NCI-H82 treated with DMSO at 0.1 percent for 48 hours (cell line): ENCODE data around the gene RNF7.
"Not testable (repeated sequence)": the region's sequence is repeated elsewhere in the genome, so short reads cannot be mapped to it uniquely, and the experiment has no call there.

Experiments used
- DNase-seq: peaks from one replicate; lab custom pipeline; 2025; ENCODE audit not compliant: unreplicated experiment; lab: John Stamatoyannopoulos, UW

The RNF7 gene

DNA sequence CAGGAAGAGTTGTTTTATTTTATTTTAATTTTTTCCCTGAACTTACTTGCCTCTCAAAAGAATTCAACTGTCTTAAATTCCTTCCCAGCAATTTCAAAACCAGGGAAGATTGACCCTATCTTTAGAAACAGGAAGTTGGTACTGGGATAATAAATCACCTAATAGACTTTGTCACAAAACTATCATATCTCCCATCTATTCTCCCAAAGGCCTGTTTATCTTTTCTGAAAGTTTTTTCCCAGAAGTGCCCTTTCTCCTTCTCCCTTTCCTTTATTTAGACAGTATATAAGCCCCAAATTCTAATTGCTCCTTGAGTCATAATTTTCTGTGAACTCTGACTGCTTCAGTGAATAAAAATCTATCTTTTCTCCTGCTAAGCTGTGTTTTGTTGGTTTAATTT lies 2.9 kb upstream of the RNF7 start:
- no peak for DNase-seq

DNA sequence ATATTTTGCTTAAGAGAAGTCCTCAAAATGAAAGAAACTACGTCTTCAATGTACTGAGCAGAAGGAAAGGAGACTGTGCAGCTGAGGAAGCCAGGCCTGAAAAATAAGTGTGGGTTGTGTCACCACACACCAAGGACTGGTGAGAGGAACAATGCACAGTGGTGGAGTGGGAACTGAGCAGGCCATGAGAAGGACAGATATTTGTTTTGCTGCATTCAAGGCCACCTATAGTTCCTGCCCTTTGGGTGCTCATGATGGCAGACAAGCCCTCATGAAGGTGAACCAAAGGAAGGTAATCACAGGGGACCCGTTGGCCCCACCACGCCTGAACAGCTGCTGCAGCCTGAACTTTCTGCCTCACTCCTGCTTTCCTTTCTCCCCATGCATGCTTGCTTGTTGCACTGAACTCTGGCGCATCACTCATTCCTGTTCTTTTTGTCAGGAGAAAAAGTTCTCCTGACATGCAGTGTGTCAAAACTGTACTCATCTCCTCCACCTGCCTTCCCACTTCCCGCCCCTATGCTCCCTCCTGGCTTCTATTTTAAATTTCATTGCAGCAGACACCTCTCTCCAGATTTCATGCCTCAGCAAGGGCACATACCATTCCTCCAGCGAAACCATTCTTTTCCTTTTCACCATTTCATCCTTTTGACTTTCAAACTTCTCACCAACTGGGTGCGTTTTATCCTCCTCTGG lies 2.2 kb upstream of the RNF7 start:
- DNase-seq, result no peak

DNA sequence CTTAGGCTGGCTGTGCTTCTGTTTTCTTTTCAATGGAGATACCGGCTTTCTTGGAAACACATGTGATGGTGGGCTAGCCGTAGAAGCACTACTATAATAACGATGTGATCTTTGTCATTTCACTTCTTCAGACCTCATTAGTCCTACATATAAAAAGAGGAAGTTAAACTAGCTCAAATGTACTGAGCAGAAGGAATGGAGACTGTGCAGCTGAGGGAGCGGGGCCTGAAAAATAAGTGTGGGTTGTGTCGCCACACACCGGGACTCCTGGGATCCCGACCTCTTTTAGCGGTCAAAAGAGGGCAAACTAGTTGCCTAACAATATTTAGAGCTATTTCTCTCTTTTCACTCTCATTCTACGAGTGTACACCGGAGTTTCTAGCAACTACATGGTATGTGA lies 1.0 kb upstream of the RNF7 start:
- DNase-seq, result no peak

DNA sequence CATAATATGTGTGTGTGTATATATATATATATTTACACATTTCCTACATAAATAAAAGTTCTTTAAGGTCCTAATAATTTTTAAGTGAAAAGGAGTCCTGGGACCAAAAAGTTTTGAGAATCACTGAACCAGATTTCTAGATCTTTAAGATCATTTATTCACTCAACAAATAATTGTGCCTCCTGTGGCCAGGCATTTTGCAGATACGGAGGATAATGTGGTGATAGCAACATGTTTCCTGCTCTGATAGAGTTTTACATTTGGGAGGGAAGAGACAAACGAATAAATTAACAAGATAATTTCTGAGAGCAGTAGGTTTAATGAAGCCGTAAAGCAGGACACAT lies 448 bp upstream of the RNF7 start:
- no peak for DNase-seq

DNA sequence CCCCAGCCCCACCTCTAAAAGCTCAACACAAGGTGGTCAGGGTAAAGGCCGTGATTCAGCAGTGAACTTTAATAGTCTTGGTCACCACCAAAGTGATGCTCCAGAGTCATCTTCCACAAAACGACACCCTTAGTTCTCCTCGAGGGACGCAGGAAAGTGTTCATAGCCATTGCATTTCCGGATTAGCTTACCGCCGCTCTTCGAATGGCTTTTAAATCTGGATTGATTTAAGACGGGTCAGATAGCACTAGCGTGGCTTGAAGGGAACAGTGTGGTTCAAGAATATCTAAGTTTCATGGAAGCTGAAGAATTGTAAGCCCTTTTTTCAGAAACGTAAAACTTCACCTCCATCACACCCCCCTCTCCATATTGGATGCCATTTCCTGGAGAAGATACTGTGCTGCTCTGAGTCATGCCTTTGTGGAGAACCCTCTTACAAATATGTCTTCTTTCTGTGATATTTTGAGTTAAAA lies 829 bp downstream of the RNF7 start:
- peak; percentile 31 for DNase-seq

DNA sequence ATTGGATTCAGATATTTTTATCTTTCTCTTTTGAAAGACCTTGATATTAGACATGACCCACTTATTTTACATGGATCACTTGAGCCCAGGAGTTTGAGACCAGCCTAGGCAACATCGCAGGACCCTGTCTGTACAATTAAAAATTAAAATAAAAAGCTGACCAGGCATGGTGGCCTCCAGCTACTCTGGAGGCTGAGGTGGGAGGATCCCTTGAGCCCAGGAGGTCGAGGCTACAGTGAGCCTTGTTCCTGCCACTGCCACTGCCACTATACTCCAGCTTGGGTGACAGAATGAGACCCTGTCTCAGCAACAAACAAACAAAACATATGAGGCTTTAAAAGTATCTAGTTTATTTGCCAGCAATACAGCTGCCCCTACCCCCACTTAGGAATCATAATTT lies 1.6 kb downstream of the RNF7 start:
- DNase-seq, result no peak

DNA sequence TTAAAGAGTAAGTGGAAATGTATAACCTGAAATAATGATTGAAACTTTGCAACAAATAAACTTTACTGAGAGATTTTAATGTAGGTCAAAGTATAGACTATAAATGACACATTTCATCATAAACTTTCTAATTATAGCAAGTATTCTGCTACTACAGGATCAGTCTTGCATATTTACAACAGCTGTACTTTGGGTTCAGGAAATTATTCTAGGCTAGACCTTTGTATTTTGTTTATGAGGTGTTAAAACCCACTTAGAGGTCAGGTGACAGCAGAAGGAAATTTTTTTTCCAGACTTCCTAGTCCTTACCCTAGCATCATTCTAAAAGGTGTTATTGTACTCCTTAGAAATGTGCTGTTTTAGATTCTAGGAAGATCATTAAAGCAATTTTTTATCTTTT lies 2.3 kb downstream of the RNF7 start:
- no peak for DNase-seq

DNA sequence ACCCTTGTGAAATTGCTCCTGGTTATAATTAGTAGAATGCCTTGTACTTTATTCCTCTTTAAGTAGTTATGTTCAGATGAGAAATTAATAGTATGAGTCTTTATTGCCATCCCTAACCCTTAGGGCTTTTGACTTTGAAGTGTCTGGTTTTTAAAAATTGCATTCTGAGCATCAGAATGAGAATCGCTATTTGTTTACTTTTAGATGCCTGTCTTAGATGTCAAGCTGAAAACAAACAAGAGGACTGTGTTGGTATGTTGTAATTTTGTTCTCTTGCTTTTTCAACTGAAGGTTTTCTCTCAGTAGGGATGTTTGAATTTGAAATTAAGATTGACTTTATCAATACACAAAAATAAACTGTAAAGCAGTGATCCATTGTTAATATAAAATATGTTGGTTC lies 5.2 kb downstream of the RNF7 start:
- no peak for DNase-seq

DNA sequence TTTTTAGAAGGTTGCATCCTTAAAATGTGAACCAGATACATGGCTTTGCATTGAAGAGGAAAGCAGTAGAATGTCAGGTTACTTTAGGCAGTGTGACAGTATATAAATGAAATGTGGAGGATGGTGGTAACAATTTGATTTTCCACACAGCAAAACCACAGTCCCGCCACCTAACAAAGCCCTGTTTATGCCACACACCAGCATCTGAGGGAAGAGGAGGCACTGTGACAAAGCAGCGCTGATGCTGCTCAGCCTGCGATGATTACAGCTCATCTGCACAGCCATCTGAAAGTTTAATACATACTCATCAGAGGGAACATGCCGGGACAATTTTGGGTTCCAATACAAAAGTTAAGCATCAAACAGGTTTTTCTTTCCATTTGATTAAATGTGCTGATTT lies 8.9 kb downstream of the RNF7 start:
- DNase-seq, result no peak

DNA sequence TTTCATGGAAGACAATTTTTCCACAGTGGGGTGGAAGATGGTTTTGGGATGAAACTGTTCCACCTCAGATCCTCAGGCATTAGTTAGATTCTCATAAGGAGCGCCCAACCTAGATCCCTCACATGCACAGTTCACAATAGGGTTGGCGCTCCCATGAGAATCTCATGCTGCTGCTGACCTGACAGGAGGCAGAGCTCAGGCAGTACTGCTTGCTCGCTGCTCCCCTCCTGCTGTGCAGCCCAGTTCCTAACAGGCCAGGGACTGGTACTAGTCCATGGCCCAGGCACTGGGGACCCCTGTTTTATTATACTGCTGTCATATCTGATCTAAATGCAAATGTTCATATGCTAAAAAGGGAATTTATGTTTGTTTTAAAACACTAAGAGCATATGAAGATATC lies 15.3 kb downstream of the RNF7 start:
- DNase-seq, result no peak

DNA sequence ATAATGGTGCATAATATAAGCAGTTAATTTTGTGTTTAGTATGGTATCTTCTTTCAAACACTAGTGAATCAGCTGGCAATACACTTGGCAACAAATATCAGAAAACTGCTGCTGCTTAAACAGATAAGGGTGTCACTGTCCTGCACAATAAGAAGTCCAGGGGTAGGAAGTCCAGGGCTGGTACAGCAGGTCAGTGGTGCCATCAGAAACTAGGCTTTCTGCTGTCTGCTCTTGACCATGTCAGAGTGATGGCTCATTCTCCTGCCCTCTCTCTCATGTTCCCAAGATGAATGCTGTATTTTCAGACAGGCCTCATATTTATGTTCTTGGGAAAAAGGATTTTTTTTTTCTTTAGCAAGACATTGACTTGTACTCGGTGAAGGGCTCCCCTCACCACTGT lies 15.9 kb downstream of the RNF7 start:
- DNase-seq, result no peak

DNA sequence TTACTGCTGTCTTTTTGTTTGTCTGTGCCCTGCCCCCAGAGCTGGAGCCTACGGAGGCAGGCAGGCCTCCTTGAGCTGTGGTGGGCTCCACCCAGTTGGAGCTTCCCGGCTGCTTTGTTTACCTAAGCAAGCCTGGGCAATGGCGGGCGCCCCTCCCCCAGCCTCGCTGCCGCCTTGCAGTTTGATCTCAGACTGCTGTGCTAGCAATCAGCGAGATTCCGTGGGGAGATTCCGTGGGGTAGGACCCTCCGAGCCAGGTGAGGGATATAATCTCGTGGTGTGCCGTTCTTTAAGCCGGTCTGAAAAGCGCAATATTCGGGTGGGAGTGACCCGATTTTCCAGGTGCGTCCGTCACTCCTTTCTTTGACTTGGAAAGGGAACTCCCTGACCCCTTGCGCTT lies 24.5 kb downstream of the RNF7 start:
- not testable (repeated sequence) for DNase-seq

DNA sequence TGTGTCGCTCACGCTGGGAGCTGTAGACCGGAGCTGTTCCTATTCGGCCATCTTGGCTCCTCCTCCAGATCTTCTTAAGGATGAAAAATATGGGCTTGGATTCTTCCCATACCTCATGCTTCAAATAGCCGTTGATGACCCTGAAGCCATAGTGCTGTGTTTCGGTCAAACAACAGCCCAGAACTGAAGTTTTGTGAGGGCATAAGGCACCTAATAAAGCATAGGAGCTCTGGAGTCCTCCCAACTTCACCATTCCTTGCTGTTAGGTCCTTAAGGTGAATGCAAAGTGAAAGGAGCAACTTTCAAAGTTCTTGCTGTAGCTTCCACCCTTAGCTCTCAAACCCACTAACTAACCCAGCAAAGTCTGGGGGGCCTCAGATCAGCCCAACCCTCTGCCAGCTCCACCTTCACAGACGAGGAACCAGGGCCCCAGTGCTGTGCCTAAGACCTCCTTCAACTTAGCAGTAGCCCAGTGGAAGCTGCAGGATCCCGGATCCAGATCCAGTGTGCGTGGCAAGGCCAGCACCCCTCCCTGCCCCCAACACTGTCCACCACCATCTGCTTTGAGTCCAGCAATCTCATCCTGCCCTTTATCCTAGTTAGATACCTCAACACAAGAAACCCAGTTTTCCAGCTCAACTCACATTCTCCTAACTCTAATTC lies 25.1 kb downstream of the RNF7 start, which contains the start of gene GRK7:
Gene GRK7, plus strand, starts transcription at position 321 of the 663 bp plus-strand sequence. CDS start 14,877 bp downstream, outside the sequence.
- no peak for DNase-seq

DNA sequence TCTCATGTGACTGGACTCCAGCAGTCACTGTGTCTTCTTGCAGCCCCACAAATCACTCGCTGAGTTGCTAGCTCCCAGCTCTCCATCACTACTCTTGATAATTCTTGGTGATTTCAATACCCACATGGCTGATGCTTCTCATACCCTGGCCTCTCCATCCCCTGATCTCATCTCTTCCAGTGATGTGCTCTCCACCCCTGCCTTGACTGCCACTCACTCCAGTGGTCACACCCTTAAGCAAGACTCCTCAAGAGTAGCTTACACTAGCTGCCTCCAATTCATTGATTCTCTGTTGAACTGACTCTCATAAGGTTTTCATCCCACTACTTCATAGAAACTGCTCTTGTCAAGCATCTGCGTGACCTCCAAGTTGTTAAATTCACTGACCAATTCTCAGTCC lies 25.9 kb downstream of the RNF7 start:
- no peak for DNase-seq

DNA sequence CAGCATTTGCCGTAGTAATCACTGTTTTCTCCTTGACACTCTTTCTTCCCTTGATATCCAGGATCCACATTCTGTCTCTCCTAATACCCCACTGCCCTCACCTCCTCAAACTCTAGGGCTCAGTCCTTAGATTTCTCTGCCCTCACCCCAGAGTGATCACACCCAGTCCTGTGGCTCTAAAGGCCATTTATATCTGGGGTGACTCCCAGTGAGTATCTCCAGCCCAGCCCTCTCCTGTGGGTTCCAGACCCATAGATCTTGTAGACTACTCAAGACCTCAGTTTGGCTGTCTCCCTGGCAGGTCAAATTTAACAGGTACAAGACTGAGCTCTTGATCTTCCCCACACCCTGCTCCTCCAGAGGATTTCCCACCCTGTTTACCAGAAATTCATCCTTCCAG lies 26.4 kb downstream of the RNF7 start:
- DNase-seq, result no peak

DNA sequence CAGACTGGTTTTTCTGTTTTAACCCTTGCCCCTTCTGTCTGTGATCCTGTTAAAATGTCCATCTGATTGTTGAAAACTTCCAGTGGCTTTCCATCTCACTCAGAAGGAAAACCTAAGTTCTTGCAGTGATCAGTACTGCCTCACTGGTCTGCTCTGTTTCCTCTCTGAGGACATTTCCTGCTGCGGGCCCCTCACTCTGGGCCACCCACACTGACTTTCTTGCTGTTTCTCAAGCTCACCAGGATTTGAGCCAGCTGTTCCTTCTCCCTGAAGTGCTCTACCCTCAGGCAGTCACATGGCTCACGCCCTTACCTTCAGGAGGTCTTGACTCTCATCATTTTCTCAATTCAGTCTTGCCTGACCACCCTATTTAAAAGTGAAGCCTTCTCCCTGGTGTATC lies 26.9 kb downstream of the RNF7 start:
- no peak for DNase-seq

DNA sequence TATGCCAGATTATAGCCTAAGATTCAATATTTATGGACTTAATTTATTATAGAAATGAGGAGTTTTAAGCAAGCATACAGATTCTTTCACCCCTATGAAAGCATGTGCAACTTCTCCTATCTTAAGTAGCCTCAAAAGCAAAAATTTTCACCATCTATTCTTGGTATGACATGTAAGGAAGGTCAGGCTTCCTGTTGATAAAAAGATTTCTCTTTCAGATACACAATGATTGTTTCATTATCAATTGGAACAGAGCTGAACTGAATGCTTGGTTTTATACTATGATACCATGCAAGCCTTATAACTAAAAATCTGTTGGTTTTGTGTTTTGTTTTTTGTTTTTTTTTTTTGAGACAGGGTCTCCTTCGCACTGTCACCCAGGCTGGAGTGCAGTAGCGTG lies 29.0 kb downstream of the RNF7 start:
- no peak for DNase-seq

DNA sequence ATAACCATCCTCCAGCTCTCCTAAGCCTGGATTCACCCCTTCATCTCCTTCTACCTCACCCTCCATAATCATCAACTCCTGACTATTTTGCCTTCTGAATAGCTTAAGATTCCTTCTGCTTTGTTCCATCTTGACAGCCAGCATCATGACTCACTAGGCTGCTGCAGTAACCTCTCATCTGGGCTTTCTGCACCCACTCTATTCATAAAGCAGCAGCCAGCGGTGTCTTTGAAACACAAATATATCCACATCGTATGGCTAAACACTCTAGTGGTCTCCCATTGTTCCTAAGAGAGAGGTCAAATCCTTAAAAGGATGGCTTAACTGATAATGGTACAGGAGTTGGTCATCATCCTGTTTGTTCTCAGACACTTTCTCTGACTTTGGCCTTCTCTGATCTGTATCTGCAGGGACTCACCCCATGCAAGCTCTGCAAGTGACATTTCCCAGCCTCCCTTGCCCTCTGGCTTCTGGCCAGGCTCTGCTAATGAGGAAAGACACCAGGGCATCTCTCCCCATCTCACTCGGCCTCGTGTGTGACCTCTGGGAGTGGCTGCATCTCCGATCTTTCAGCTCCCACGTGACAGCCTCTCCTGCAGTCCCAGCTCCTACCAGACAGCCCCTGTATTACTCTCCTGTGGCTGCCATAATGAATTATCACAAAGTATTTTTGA lies 31.3 kb downstream of the RNF7 start:
- DNase-seq, result no peak

DNA sequence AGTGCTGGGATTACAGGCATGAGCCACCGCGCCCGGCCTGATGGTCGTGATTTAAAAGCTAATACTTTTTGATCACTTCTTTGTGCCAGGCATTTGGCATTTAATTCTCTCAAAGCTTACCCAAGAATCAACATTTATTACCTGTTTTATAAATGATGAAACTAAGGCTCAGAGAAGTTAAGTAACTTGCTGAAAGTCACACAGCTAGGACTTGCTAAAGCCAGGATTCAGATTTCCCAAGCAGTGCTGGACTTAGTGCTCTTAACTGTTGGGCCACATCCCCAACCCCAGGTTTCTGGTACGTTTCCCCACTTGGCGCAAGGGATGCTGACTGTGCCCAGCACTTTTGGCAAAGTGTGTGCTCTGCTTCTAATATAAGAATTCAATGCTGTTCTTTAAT lies 35.6 kb downstream of the RNF7 start:
- DNase-seq, result no peak

DNA sequence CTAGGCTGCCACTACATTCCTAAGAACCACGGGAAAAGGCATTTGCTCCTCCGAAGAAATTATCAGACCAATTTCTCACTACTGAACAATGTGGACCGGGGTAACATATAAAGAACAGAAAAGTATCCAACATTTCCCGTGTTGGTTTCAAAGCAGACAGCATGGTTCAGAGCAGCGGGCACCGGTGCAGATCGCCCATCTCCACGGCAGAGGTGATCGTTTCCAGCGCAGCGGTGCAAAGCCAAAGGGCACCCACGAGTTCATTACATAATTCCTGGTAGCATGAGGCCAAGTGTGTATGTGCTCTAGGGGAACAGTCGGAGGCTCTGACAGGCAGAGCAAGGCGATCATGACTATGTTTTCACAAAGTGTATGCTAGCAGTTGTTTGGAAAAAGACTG lies 38.3 kb downstream of the RNF7 start:
- DNase-seq, result no peak

DNA sequence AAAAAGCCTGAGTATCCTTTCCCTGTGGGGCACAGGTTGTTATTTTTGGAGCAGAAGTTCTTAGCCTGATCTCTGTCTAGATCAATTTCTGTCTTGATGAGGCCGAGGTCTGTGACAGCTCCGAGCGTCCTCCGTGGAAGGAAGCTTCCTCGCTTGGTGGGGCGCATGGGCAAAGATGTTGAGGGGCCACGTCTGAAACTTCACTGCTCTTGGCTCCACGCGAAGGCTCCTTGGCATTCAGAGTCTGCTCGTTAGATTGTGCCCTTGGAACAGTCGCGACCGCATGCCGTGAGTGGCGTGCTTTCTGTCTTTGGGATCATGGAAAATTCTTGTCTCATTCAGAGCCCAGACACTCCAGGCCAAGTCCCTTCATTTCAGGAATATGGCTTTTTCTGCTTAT lies 38.8 kb downstream of the RNF7 start:
- no peak for DNase-seq
